B cell (primary cell): ENCODE results near the gene WDR1. TPM values are rescaled to one million over a fixed set of nuclear protein-coding genes. Genes with fewer than 3 reads are reported as not detected.
A peak's percentile ranks its signal among the peaks of the same experiment; 100 is the strongest.

ENCODE experiments used
- ATAC-seq: fragments of 200-7000 bp; cut with Tn5 transposase; one replicate; pipeline ENCODE4 v1.10.0; 2021; ENCODE audit warnings: low read depth, mild to moderate bottlenecking, moderate number of reproducible peaks, moderate library complexity
- CTCF ChIA-PET: fragments of 350-600 bp; sonication (Branson Sonifier 250); formaldehyde crosslinking; loops from one replicate; lab custom pipeline; 2021; ENCODE audit warnings: antibody characterized with exemption, inconsistent platforms; lab: Charles Lee
- POLR2A ChIA-PET: fragments of 350-600 bp; sonication (Branson Sonifier 250); formaldehyde crosslinking; loops from one replicate; lab custom pipeline; 2021; ENCODE audit warnings: antibody characterized with exemption; lab: Charles Lee
- DNase-seq: peaks from one replicate; pipeline ENCODE4 v3.0.0; 2013
- H2AFZ ChIP-seq: 2 replicates; pipeline ENCODE4 v1.6.1; 2012; ENCODE audit warnings: mild to moderate bottlenecking, low read depth, low read length; ENCODE audit not compliant: insufficient read depth, poor library complexity, severe bottlenecking
- H3K27ac ChIP-seq, 2 donors: 1 replicate in 1 of 2; 2 replicates in 1 of 2; pipeline ENCODE4 v1.5.1; 2012 to 2013; ENCODE audit warnings: low read length in 2 of 2, mild to moderate bottlenecking in 2 of 2, moderate library complexity in 1 of 2
- H3K27me3 ChIP-seq, 4 experiments: fragments of 200-600 bp in 1 of 4; sonication (generic) in 1 of 4; replicated peaks in 1 of 4; 1 replicate in 2 of 4; 2 replicates in 2 of 4; pipeline versions ENCODE4 v1.6.1 to v1.7.0; 2013 to 2016; ENCODE audit warnings: low read length in 3 of 4, mild to moderate bottlenecking in 2 of 4, mixed read lengths in 1 of 4, moderate library complexity in 1 of 4; ENCODE audit not compliant: insufficient read depth in 4 of 4, control insufficient read depth in 3 of 4; ENCODE audit errors: control extremely low read depth in 1 of 4
- H3K36me3 ChIP-seq, 2 experiments: replicated peaks in 1 of 2; 1 replicate in 1 of 2; 2 replicates in 1 of 2; pipeline versions ENCODE4 v1.6.1 to v1.7.1; 2013; ENCODE audit warnings: low read length in 1 of 2; ENCODE audit not compliant: insufficient read depth in 2 of 2, control insufficient read depth in 1 of 2; ENCODE audit errors: control extremely low read depth in 1 of 2, extremely low read depth in 1 of 2
- H3K4me1 ChIP-seq, 2 donors: fragments of 200-600 bp in 1 of 2; sonication (generic) in 1 of 2; 1 replicate in 1 of 2; 2 replicates in 1 of 2; pipeline versions ENCODE4 v1.5.1 to v1.6.1; 2013 to 2017; ENCODE audit warnings: low read length in 2 of 2; ENCODE audit not compliant: control insufficient read depth in 2 of 2, insufficient read depth in 2 of 2
- H3K4me2 ChIP-seq: replicated peaks from 2 replicates; pipeline ENCODE3; 2012; ENCODE audit warnings: mild to moderate bottlenecking, low read depth, low read length; ENCODE audit not compliant: poor library complexity, severe bottlenecking
- H3K4me3 ChIP-seq, 5 experiments: fragments of 200-600 bp in 1 of 5; sonication (generic) in 1 of 5; 1 replicate in 3 of 5; 2 replicates in 2 of 5; pipeline versions ENCODE4 v1.5.1 to v1.7.0; 2011 to 2016; ENCODE audit warnings: low read length in 4 of 5, mild to moderate bottlenecking in 4 of 5, low read depth in 2 of 5, control low read depth in 1 of 5, moderate library complexity in 1 of 5; ENCODE audit not compliant: insufficient read depth in 1 of 5; ENCODE audit errors: control extremely low read depth in 1 of 5, extremely low read depth in 1 of 5
- H3K79me2 ChIP-seq: fragments of 200-600 bp; sonication (generic); one replicate; pipeline ENCODE4 v1.6.0; 2016; ENCODE audit warnings: low read length; ENCODE audit not compliant: control insufficient read depth, insufficient read depth
- H3K9ac ChIP-seq: fragments of 200-600 bp; sonication (generic); 2 replicates; pipeline ENCODE4 v1.6.1; 2017; ENCODE audit warnings: mild to moderate bottlenecking, low read length, moderate library complexity
- H3K9me3 ChIP-seq, 3 donors: one replicate each; pipeline versions ENCODE4 v1.6.1 to v1.7.1; 2013; ENCODE audit warnings: low read length in 2 of 3; ENCODE audit not compliant: control insufficient read depth in 2 of 3, insufficient read depth in 1 of 3; ENCODE audit errors: control extremely low read depth in 1 of 3
- H4K20me1 ChIP-seq: 2 replicates; pipeline ENCODE4 v1.6.0; 2012; ENCODE audit warnings: mild to moderate bottlenecking, low read length; ENCODE audit not compliant: insufficient read depth, control insufficient read depth, poor library complexity, severe bottlenecking
- H3K27ac Mint-ChIP-seq: one replicate; pipeline ENCODE4 v1.8.0; 2021; ENCODE audit warnings: mixed read lengths
- H3K27me3 Mint-ChIP-seq: one replicate; pipeline ENCODE4 v1.8.0; 2021; ENCODE audit warnings: mixed read lengths
- H3K4me1 Mint-ChIP-seq: one replicate; pipeline ENCODE4 v1.8.0; 2021; ENCODE audit warnings: mixed read lengths
- H3K4me3 Mint-ChIP-seq: one replicate; pipeline ENCODE4 v1.8.0; 2021; ENCODE audit warnings: mixed read lengths
- H3K9me3 Mint-ChIP-seq: one replicate; pipeline ENCODE4 v1.8.0; 2022; ENCODE audit warnings: mixed read lengths; ENCODE audit not compliant: insufficient read depth
- CTCF ChIP-seq: fragments of 200-600 bp; IDR thresholded peaks from one replicate; pipeline ENCODE4 v1.8.0; 2022; ENCODE audit warnings: antibody characterized with exemption, mild to moderate bottlenecking
- EZH2 ChIP-seq: IDR thresholded peaks from 2 replicates; pipeline ENCODE4 v1.6.1; 2012; ENCODE audit warnings: borderline replicate concordance, low read depth, mild to moderate bottlenecking, moderate library complexity, low read length; ENCODE audit not compliant: insufficient read depth, poor library complexity, severe bottlenecking
- WGBS: methylation state at CpG from one replicate; pipeline ENCODE4 v1.1.5; 2013; ENCODE audit warnings: missing lambda C conversion rate; ENCODE audit not compliant: insufficient coverage; 5-methylcytosine and 5-hydroxymethylcytosine counted together
- intact Hi-C: fragments of 100-400 bp; cut with micrococcal nuclease; formaldehyde crosslinking; loops from one replicate; pipeline ENCODE4 v1.10.0; 2022
- polyA plus RNA-seq: library from polyadenylated mRNA; depleted of rRNA; stranded (reverse); fragments of >200 nt; gene quantifications from 2 replicates; pipeline ENCODE4 v1.2.3, GENCODE V29; 2012
- total RNA-seq, 2 donors: library from RNA; stranded (reverse); fragments of 120-200 nt in 1 of 2; gene quantifications; 1 replicate in 1 of 2; 2 replicates in 1 of 2; pipeline versions ENCODE4 v1.2.3 to v1.2.4, GENCODE V29; 2013 to 2022

Gene WDR1
- total and polyA plus RNA-seq, 2 donors (not counting 1 experiment from before 2014, with no cell fraction given), result 134 to 217 TPM

- H4K20me1 ChIP-seq, result peaks cover 18% of the 10 kb centered on the region
- H3K4me2 ChIP-seq, result no peak overlapping the region
- no peak for ATAC-seq
- POLR2A ChIA-PET, result no interaction called here
- H3K27ac Mint-ChIP-seq, result no peak overlapping the region
- H3K4me3 ChIP-seq, result no peak overlapping the region
- 99% methylated on average over 7 of the region's 8 CpGs for WGBS
- peaks cover 0 to 5% (median 1%) of the 10 kb centered on the region in 4 experiments for H3K27me3 ChIP-seq
- peaks cover 27 to 38% of the 10 kb centered on the region in 2 donors for H3K4me1 ChIP-seq
- CTCF ChIA-PET, result interaction anchor here (0.7 to 3.4 kb wide), 2 partner anchors 39 to 418 kb away, joined by 3 to 11 read pairs; no protein-coding TSS in a partner anchor
- H3K36me3 ChIP-seq, result peaks cover 0 to 13% of the 10 kb centered on the region in 2 experiments
- no peak overlapping the region for H3K27ac ChIP-seq
- H3K9me3 Mint-ChIP-seq, result no peaks in the 10 kb centered on the region
- H3K4me1 Mint-ChIP-seq, result peaks cover 39% of the 10 kb centered on the region
- intact Hi-C loops, result loop anchor here (5.0 kb wide), 1 partner anchor 1353 kb away; no protein-coding TSS in a partner anchor
- peak overlapping the region; percentile 23 for H3K4me3 Mint-ChIP-seq
- H3K9ac ChIP-seq, result no peak overlapping the region
- no peaks in the 10 kb centered on the region for H3K9me3 ChIP-seq
- H2AFZ ChIP-seq, result no peak overlapping the region
- TF ChIP-seq CTCF (no peak), EZH2 (no peak)
- H3K27me3 Mint-ChIP-seq, result peaks cover 11% of the 10 kb centered on the region
- DNase-seq, result no peak
- peaks cover 23% of the 10 kb centered on the region for H3K79me2 ChIP-seq
Observed at GRCh38 chr4:10119278-10119677, 2.7 kb upstream of the WDR1 start.
